Right lobe of liver (tissue), 4 donors: ENCODE data around the gene FSTL5.

ENCODE experiments used
- POLR2A ChIP-seq: fragments of 450-650 bp; IDR thresholded peaks from one replicate; pipeline ENCODE4 v1.6.1; 2017; ENCODE audit warnings: antibody characterized with exemption, mild to moderate bottlenecking
- TF ChIP-seq, protein P1 (sequence below), 4 donors: fragments of 200-600 bp in 3 of 4; fragments of 450-650 bp in 1 of 4; IDR thresholded peaks; one replicate each; pipeline versions ENCODE4 v1.5.1 to v1.8.0; 2016 to 2022; ENCODE audit warnings: antibody characterized with exemption in 4 of 4, mild to moderate bottlenecking in 2 of 4
- donor health status: DM: no; HTN: no; CAD: no.
- donor health status: DM: no; HTN: no; CAD: no.
- donor health status: DM: no; HTN: yes; CAD: no.

GRCh38 chr4:162061214-162061613 lies 102.6 kb downstream of the FSTL5 start:
- TF ChIP-seq, protein P1, sequence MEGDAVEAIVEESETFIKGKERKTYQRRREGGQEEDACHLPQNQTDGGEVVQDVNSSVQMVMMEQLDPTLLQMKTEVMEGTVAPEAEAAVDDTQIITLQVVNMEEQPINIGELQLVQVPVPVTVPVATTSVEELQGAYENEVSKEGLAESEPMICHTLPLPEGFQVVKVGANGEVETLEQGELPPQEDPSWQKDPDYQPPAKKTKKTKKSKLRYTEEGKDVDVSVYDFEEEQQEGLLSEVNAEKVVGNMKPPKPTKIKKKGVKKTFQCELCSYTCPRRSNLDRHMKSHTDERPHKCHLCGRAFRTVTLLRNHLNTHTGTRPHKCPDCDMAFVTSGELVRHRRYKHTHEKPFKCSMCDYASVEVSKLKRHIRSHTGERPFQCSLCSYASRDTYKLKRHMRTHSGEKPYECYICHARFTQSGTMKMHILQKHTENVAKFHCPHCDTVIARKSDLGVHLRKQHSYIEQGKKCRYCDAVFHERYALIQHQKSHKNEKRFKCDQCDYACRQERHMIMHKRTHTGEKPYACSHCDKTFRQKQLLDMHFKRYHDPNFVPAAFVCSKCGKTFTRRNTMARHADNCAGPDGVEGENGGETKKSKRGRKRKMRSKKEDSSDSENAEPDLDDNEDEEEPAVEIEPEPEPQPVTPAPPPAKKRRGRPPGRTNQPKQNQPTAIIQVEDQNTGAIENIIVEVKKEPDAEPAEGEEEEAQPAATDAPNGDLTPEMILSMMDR (IDR thresholded peaks at IDR 0.05): no peak
- no peak for TF ChIP-seq POLR2A
